ENCODE results near the gene SERPINE1.
"Not testable (repeated sequence)": the region's sequence is repeated elsewhere in the genome, so short reads cannot be mapped to it uniquely, and the experiment has no call there.

The SERPINE1 gene

DNA sequence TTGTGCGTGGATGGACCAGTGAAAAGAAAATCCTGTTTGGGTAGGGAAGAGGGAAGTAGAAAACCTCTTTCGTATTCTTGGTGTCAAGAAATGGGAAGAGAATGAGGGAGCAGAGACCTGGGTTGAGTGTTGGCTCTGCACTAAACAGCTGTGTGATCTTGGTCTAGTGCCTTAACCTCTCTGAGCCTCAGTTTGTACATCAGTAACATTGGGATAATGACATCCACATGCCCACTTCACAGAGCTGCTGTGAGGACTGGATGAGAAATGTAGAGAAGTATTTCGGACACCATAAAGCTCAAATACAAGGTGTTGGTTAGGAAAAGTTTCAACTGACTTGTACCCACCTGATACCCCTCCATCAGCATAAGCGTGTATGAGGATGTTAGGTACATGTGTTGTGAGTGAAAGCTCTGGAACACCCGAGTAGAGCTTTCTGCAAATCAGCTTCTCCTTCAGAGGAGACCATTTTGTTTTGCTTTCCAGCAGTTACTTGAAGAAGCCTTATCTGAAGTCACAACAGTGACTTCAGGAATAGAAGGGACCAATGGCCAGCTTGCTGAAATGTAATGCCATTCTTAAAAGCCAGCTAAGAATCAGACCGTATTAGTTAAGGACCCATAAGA lies 30.5 kb upstream of the SERPINE1 start:
- TF ChIP-seq, protein P1, sequence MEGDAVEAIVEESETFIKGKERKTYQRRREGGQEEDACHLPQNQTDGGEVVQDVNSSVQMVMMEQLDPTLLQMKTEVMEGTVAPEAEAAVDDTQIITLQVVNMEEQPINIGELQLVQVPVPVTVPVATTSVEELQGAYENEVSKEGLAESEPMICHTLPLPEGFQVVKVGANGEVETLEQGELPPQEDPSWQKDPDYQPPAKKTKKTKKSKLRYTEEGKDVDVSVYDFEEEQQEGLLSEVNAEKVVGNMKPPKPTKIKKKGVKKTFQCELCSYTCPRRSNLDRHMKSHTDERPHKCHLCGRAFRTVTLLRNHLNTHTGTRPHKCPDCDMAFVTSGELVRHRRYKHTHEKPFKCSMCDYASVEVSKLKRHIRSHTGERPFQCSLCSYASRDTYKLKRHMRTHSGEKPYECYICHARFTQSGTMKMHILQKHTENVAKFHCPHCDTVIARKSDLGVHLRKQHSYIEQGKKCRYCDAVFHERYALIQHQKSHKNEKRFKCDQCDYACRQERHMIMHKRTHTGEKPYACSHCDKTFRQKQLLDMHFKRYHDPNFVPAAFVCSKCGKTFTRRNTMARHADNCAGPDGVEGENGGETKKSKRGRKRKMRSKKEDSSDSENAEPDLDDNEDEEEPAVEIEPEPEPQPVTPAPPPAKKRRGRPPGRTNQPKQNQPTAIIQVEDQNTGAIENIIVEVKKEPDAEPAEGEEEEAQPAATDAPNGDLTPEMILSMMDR (IDR thresholded peaks at IDR 0.05; ENCODE audit: low read depth, low read length, missing control alignments), result no peak
- DNase-seq (ENCODE audit: extremely low read depth, low read depth), result no peak
- H3K4me3 ChIP-seq (replicated peaks; ENCODE audit: low read depth, low read length), result no peak overlapping the region

DNA sequence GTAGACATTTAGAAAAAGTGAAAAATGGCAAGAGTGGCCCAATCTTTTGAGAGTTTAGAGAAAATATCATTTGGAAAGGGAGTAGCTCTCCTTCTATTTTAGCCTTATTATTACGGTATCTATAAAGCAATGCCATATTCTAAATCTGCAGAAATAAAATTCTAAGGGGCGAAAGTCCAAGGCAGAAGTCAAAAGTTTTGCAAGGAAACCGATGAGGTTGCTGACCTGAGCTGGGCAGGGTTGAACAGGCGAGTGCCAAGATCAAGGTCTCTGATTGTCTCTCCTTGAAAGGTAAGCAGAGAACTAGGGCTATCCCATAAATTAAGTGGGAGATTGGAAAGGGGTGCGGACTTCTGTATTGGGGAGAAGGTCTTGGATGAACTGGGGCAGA lies 30.0 kb upstream of the SERPINE1 start:
- DNase-seq (ENCODE audit: extremely low read depth, low read depth), result no peak
- H3K4me3 ChIP-seq (replicated peaks; ENCODE audit: low read depth, low read length), result no peak overlapping the region
- TF ChIP-seq, protein P1 (IDR thresholded peaks at IDR 0.05; ENCODE audit: low read depth, low read length, missing control alignments), result no peak

DNA sequence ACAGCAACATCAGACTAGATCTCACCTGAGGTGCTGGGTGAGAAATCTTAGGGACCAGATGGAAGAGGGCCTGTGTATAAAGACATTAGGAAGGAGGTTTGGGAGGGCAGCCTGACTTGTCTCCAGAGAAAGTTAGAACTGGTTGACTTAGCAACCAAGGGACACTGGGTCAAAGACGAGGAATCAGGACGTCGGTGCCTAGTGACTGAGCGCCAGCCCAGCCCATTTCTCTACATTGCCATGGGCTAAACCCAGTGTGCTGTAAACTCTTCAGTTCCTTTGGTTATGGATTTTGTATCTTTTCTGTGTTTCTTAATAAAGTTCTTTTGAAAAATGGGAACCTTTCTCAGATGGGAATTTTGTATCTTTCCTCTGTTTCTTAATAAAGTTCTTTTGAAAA lies 29.3 kb upstream of the SERPINE1 start:
- TF ChIP-seq, protein P1 (IDR thresholded peaks at IDR 0.05; ENCODE audit: low read depth, low read length, missing control alignments), result no peak
- no peak overlapping the region for H3K4me3 ChIP-seq (replicated peaks; ENCODE audit: low read depth, low read length)
- DNase-seq (ENCODE audit: extremely low read depth, low read depth), result no peak

DNA sequence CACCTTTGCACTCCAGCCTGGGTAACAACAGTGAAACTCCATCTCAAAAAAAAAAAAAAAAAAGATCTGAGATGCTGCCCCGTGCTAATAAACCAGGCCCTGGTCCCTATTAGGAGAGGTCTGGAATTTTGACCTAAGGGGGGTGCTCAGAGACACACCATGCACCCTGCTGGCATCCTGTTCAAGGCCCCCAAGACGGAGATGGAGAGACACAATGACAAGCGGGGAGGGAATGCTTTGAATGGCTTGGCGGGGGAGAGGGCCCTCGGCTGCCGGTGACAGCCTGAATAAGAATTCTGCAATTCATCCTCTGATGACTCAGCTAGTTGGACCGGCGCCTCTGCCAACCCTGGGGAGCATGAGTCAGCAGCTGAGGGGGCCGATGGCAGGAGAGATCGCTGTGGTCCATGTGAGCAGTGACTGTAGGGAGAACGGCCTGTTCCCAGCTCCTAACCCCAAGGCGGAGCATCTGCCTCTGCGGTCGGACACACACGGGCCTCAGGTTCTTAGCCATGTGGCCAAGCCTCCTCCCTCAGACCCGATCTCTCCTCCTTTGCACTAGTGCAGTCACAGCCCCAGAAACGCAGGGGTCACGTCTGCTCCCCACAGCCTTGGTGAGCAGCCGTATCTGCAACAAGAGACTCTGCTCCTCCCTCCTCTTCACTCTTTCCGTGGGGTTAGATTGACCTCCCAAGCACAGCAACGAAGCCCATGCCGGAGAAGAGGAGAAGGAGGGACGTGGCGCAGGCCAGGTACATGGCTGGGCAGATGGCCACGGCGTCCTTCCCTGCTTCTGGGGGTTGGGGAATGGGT lies 26.7 kb upstream of the SERPINE1 start:
- no peak overlapping the region for H3K4me3 ChIP-seq (replicated peaks; ENCODE audit: low read depth, low read length)

DNA sequence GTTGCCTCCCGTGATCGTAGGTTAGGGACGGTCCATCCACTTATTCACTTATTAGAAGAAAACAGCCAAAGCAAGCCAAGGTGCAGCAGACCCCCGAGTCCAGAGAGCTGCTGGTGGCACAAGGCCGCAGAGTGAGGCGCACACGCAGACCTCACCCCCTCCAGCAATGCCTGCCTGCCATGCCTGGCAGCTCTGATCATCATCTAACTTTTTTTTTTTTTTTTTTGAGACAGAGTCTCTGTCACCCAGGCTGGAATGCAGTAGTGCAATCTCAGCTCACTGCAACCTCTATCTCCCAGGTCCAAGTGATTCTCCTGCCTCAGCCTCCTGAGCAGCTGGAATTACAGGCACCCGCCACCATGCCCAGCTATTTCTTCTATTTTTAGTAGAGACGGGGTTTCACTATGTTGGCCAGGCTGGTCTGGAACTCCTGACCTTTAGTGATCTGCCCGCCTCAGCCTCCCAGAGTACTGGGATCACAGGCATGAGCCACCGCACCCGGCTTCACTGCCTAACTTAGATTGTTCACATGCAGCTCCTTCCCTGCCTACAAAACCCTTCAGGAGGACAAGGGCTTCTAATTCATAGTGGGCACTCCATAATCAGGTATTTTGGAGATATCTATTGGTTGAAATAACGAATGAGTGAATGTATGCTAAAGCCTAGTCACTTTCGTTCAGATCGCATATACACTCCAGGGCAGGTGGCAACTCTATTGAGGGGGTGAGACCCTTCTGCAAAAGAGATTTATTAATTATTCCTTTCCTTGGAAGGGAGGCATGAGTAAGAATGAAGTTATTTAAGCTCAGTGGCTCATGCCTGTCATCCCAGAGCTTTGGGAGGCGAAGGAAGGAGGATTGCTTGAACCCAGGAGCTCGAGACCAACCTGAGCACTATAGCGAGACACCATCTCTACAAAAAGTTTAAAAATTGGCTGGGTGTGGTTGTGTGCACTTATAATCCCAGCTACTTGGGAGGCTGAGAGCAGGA lies 25.8 kb upstream of the SERPINE1 start:
- no peak for DNase-seq (ENCODE audit: extremely low read depth, low read depth)

More for the DNA sequence above, 26.7 kb upstream of the SERPINE1 start:
- TF ChIP-seq, protein P1 (IDR thresholded peaks at IDR 0.05; ENCODE audit: low read depth, low read length, missing control alignments), result no peak
- DNase-seq (ENCODE audit: extremely low read depth, low read depth), result peak; percentile 96

DNA sequence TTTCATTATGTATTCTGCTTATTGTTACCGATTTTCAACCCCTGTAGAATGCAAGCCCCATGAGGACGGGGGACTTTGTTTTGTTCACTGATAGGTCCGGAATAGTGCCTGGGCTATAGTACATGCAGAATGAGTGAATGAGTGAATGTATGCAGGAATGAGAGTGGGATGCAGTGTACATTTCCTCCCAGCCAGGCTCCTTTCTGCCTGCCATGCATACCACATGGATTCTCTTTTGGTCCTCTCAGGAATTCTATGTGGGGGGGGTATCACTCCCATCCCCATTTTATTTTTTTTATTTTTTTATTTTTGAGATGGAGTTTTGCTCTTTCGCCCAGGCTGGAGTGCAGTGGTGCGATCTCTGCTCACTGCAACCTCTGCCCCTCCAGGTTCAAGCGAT lies 24.9 kb upstream of the SERPINE1 start:
- no peak for DNase-seq (ENCODE audit: extremely low read depth, low read depth)
- TF ChIP-seq, protein P1 (IDR thresholded peaks at IDR 0.05; ENCODE audit: low read depth, low read length, missing control alignments), result no peak
- no peak overlapping the region for H3K4me3 ChIP-seq (replicated peaks; ENCODE audit: low read depth, low read length)

More for the DNA sequence above, 25.8 kb upstream of the SERPINE1 start:
- no peak overlapping the region for H3K4me3 ChIP-seq (replicated peaks; ENCODE audit: low read depth, low read length)
- TF ChIP-seq, protein P1 (IDR thresholded peaks at IDR 0.05; ENCODE audit: low read depth, low read length, missing control alignments), result no peak

DNA sequence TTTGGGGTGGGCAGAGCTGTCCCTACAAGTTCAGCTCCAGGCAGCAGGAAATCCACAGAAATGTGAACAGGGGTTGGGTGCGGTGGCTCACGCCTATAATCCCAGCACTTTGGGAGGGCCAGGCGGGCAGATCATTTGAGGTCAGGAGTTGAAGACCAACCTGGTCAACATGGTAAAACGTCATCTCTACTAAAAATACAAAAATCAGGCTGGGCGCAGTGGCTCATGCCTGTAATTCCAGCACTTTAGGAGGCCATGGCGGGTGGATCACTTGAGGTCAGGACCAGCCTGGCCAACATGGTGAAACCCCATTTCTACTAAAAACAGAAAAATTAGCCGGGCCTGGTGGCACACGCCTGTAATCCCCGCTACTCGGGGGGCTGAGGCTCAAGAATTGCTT lies 23.2 kb upstream of the SERPINE1 start:
- H3K4me3 ChIP-seq (replicated peaks; ENCODE audit: low read depth, low read length), result not testable (repeated sequence)

More for the DNA sequence above, 23.2 kb upstream of the SERPINE1 start:
- DNase-seq (ENCODE audit: extremely low read depth, low read depth), result not testable (repeated sequence)

All from HFF-Myc (cell line).